Raji (cell line): Measurements from ENCODE around the gene SYNE1.

ENCODE experiments used
- POLR2A ChIP-seq: IDR thresholded peaks from 2 replicates; pipeline ENCODE4 v1.6.1; 2011; ENCODE audit warnings: low read depth, low read length, control low read depth; ENCODE audit not compliant: insufficient read depth

The SYNE1 gene

DNA sequence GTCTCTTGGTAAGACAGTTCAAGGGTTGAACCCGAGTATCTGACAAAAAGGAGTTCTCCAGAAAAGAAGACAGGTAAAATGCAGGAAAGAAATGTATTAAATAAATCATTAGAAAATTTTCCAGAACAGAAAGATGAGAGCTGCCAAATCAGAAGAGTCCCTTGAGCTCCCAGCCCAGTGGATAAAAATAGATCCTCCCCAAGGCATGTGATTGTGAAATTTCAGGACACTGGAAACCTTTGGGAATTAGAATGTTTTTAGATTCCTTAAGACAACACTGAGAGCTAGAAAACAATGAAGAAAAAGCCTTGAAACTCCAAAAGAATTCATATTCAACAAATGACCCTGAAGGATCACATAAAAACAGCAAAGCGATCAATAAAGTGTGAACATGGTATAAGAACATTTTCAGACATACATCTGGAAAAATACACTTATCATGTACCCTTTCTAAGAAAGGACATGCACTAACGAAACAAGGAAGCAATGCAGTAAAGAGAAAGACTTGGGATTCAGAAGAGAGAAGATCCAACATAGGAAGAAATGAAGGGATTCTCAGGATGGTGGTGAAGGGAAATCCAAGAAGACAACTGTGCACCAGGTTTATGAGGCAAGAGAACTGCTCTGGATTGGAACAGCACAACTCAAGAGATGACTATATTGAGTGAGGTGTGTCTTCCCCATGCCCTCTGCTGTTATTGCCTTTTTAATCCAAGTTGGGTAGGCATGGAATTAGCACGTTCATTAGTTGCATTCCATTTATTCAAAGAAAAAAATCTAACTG lies 390.4 kb downstream of the SYNE1 start:
- TF ChIP-seq POLR2A: no peak

DNA sequence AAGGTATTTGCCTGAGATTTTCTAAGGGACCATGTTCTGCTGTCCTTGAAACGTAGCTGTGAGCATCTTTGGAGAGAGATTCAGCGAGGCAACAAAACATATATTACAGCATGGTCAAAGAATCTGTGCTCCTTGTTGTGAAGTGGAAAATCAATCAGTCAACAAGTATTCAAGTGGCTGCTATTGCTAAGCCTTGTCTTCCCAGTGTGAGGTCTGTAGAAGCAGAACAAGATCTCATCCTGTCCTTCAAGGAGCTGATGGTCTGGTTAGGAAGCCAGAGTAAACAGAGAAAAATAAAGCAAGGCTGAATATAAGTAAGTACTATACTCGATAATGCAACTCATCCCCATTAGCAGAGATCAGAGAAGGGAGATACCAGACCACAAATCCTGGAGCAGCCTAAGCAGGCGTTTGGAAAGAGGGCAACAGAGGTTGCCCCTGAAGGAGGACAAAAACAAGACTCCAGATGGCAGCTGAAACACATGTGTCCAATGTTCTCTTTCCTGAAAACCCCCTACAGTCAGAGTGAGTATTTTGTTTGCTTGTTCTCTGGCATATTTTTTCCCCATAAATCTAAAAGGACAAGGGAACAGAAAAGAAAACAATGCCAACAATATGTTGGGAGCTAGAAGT lies 392.0 kb downstream of the SYNE1 start:
- TF ChIP-seq POLR2A: no peak

DNA sequence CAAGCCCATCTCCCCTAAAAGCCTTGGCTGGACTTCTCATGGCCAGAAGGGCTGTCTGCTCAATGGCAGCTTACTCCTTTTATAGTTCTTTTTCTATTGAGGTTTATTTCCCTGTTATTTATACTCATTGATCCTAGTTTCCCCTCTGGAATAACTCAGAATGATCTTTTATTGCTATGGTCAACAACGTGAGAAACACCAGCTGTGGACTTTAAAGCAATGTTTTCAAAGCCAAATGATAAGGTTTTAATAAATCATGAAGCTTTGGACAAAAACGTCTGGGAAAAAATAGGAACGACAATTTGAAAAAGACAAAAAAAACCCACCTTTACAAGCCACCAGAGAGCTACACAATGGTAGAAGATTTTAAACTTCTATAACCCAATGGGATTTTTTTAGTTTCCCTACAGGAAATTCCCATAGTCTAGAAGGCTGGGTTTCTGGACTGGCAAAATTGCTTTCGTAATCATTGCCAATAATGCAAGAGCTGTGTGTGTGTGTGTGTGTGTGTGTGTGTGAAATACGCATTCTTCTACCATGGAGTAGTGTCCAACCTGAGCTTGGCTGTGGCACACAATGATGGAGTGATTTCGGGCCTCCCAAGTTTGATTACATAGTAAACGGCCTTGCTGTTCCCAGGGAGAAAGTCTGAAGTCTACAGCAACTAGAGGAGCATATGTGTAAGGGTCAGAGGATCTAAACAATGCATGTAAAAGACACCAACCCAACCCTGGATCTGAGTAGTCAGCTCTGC lies 396.0 kb downstream of the SYNE1 start:
- no peak for TF ChIP-seq POLR2A

DNA sequence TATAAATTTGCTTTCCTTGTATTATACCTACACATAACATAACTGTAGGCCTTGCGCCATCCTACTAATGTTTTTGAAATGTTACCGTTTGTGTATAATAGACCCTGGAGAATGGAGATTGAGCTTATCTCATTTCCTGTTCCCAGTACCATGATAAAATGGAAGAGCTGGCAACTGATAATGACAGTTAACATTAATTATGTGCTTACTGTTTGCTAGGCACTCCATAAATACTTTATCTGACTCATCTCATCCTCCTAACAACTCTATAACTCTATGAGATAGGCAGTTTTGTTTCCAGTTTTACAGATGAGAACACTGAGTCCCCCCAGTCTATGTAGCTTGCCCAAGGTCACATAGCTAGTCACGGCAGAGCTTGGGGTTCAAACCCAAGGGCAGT lies 396.7 kb downstream of the SYNE1 start:
- no peak for TF ChIP-seq POLR2A

DNA sequence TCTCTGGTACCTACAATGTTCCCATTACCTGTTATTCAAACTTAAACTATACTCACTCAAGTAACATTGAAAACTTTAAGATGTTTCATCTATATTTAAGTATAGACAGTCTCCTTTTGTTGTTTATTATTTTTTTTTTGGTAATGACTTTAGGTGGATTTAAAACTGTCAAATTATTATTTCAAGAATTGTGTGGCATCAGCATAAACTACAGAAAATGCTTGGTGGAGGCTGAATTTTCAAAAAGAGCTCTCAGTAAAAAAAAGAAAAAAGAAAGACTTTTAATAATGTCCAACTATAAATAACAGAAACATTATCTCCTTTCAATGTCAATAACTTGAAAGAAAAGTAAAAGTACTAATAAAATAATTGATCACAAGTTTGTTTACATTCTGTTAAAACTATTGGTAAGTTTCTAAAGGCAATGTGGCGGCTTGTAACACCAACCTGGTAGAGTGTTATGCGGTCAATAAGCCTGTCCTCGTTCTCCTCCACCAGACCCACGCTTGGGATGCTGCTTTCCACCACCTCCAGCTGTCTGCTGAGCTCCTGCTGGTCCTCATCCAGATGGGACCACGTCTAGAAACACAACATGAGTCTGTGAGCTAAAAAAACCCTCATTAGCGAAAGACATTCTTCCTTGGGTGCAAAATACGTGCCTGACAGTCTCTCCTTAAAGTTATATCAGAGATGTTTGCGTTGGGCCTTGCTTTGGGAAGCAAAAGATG lies 400.6 kb downstream of the SYNE1 start:
- TF ChIP-seq POLR2A: no peak

DNA sequence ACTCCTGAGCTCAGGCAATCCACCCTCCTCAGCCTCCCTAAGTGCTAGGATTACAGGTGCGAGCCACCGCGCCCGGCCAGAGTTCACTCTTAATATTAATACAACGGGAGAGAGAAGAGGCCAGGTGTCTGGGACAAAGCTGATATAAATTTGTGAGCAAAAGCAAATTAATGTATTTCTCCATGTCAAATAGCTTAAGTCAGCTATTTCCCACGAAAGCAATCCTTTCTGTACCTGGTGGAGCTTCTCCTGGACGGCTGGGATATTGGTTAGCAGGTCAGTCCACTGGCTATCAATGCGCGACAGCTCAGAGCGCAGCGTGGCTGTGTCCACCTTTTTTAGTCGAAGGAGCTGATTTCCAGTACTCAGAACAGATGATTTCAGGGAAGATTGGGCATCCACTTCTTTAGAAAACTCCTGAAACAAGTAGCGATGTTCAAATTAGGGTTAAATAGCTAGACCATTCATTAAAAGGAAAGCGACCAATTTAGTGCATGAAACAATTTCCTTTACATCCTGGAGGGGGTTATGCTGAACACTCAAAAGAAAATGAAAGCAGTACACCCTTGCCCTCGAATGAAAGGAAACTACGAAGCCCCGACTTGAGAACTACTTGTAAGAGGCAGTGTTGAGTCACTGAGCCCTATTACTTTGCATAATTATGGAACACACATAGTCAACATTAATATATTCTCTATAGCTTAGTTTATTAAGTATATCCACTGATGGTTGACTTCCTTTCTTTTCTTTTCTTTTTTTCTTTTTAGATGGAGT lies 403.4 kb downstream of the SYNE1 start:
- no peak for TF ChIP-seq POLR2A

DNA sequence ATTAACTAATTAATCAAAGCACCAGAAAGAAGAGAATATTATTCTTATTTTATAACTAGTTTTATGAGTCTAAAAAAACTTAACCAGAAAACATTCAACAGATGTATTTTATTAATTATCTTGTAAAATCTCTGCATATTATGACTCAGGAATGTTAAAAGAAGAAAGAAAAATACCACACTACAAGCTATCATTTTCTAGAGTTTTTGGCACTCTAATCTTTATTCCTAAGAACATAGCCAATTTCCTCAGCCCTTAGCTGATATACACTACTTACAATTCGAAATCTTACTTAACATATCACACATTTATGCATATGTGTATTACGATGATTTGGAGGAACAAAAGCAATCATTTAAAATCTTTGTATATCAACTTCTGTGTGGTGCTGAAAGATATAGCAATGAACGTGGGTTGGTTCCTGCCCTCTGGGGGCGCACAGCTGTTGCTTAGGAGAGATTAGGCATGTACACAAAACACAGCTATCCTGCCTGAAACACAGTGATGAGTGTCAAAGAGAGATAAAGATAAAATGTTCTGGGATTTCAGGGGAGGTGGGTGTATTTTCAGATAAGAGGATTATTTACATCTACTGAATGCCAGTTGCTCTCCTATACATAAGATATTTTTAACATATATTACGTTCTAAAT lies 404.5 kb downstream of the SYNE1 start:
- no peak for TF ChIP-seq POLR2A

DNA sequence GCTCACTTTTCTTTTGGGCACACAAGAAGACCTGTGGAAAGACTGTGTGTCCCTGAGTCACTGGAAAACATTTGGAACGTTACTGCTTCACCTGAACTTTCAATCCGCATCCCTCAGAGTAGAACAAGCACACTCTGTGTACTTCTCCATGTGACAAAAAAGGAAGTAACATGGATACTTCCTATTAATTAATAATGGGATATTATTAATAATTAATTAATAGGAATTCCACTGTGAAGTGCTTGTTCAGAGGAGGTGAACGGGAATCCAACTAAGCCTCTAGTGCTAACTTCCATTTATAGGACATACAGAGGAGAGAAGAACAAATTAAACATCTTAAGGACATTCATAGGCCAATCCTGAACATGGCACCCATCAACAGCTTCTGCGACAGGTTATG lies 407.8 kb downstream of the SYNE1 start:
- TF ChIP-seq POLR2A: no peak

DNA sequence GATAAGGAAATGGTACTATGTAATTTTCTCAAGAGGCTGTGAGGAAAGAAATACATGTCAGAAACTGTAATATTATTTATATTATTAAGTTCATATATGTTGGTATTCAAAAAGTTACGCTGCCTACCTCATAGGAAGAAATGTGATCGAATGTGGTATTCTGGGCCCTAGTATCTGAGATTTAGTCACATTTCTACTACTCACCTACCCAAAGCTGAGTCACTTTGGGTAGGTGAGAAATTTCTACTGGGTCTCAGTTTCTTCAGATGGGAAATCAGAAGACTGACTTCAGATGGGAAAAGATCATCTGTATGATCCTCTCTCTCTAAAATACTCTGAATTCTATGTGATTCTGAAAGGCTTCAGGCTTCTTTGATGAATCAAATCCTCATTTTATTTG lies 411.0 kb downstream of the SYNE1 start:
- TF ChIP-seq POLR2A: no peak

DNA sequence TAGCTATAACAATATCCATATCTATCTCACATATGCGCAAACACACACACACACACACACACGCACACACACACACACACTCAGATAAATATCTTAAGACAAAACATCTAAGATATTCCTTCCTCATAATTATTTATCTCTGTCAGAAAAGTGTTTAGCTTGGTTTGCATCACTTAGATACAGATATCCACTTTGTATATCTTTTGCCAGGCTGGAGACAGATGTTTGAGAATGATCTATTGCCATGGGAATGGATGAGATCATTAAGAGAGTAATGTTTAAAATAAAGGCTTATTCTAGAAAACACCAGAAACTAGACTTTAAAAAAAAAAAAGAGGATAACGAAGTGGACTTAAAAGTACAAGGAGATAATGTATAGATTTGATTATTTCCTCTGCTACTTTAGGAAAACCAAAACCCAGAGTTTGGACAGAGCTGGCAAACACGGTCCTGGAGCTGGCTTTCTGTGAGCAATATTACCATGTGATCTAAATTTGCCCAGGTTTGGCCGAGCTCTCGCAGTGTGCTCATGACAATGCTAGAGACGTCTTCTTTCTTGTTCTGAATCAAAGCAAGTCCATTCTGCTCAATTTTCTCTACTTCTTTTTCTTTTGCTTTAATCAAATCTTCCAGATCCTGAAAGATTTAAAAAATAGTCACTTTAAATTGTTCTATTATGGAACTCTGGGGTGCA lies 411.8 kb downstream of the SYNE1 start:
- no peak for TF ChIP-seq POLR2A

DNA sequence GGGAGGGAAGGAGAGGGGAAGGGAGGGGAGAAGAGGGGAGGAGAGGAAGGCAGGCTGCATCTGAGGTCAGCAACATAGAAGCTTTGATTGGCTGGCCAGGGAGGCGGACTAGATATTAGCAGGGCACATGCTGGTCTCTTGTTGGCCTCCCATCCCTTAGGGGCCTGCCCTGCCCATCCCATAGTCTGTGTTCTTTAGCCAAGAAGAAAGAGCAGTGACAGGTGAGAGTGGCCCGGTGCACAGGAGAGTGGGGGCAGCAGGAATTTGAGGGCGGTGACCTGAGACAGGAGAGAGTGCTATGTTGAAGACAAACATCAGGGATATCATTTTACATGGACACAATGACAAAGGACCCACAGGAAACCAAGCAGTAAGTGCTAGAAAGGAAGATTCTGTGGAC lies 413.5 kb downstream of the SYNE1 start:
- TF ChIP-seq POLR2A: no peak

DNA sequence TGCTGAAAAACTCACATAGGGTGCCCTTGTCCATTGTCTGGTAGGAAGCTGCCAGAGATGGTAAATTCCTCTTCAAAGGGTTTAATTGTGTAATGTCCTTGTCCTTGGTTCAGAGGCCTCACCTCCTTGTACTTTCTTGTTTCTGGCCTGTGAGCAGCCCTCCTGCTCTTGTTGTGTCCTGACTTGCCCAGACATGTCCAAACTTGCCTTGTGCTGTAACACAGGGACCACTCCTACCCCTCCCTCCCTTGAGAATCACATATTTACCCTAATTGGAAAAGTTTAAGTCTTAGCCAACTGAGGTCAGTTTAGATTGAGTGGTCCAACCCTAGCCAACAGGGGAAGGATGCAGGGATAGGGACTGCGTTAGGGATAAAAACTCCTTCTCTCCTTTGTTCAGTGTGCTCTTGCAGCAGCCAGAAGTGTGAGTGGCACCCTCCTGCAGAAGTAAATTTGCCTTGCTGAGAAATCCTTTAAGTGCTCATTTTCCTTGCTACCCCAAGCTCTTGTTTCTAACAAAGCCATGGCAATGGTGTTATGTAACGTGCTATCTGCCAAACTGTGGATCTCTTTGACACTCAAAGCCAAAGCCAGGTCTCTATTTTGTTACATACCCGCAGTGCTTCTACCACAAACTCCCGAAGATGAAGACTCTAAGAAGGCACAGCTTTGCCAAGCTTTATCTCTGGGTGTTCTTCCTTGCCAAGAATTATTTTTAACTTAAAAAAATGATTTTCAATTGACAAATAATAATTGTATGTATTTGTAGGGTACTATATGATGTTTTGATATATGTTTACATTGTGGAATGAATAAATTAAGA lies 415.1 kb downstream of the SYNE1 start:
- TF ChIP-seq POLR2A: no peak

DNA sequence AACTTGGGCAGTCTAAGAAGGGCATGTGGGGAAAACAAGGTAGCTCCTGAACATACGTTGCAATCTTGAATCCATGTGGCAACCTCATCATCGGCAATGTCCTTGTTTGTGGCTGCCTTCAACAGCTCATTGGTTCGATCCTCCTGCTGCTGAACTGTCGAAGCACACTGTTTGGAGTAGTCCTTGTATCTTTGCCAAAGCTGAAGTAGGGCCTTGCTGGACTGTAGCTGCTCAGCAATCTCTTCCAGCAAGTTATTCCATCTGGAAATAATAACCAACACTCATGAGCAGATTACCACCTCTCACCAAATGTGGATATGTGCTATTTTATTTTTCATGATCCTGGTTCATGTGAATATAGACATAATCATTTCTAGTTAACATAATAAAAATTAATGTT lies 416.4 kb downstream of the SYNE1 start:
- TF ChIP-seq POLR2A: no peak
